H9 (cell line): Measurements from ENCODE around the gene GABRB2. TPM values are rescaled to one million over a fixed set of nuclear protein-coding genes. Genes with fewer than 3 reads are reported as not detected.

ENCODE experiments used
- DNase-seq: peaks from one replicate; pipeline ENCODE4 v3.0.0-alpha.2; 2017
- H2AFZ ChIP-seq: one replicate; pipeline ENCODE4 v1.6.1; 2013; ENCODE audit warnings: mild to moderate bottlenecking, low read length, control low read depth, moderate library complexity
- H2AK5ac ChIP-seq: 2 replicates; pipeline ENCODE4 v1.6.1; 2013; ENCODE audit warnings: low read length, control low read depth, mixed read lengths; ENCODE audit not compliant: insufficient read length
- H2BK120ac ChIP-seq: one replicate; pipeline ENCODE4 v1.6.1; 2013; ENCODE audit warnings: low read depth, mild to moderate bottlenecking, low read length, control low read depth, inconsistent platforms; ENCODE audit not compliant: poor library complexity, severe bottlenecking
- H2BK12ac ChIP-seq: 2 replicates; pipeline ENCODE4 v1.6.1; 2013; ENCODE audit warnings: low read length, control low read depth, mixed read lengths, low read depth; ENCODE audit not compliant: insufficient read length
- H2BK15ac ChIP-seq: 2 replicates; pipeline ENCODE4 v1.6.1; 2013; ENCODE audit warnings: low read depth, low read length, control low read depth
- H2BK20ac ChIP-seq: one replicate; pipeline ENCODE4 v1.6.1; 2013; ENCODE audit warnings: low read depth, mild to moderate bottlenecking, low read length, control low read depth, inconsistent platforms; ENCODE audit not compliant: poor library complexity, severe bottlenecking
- H2BK5ac ChIP-seq: 2 replicates; pipeline ENCODE4 v1.6.1; 2013; ENCODE audit warnings: low read length, control low read depth, mixed read lengths; ENCODE audit not compliant: insufficient read length
- H3K14ac ChIP-seq: 2 replicates; pipeline ENCODE4 v1.6.1; 2013; ENCODE audit warnings: low read length, control low read depth; ENCODE audit not compliant: insufficient read depth
- H3K18ac ChIP-seq: 2 replicates; pipeline ENCODE4 v1.6.1; 2013; ENCODE audit warnings: low read depth, mild to moderate bottlenecking, mixed read lengths, low read length, control low read depth; ENCODE audit not compliant: insufficient read length
- H3K23ac ChIP-seq: 2 replicates; pipeline ENCODE4 v1.6.1; 2013; ENCODE audit warnings: low read length, control low read depth, mixed read lengths, low read depth; ENCODE audit not compliant: insufficient read length
- H3K23me2 ChIP-seq: 2 replicates; pipeline ENCODE4 v1.6.1; 2013; ENCODE audit warnings: low read depth, mild to moderate bottlenecking, mixed read lengths, low read length, control low read depth; ENCODE audit not compliant: insufficient read length, poor library complexity, severe bottlenecking
- H3K27ac ChIP-seq: 2 replicates; pipeline ENCODE4 v1.5.1; 2013; ENCODE audit warnings: low read length, control low read depth, mixed read lengths, low read depth; ENCODE audit not compliant: insufficient read length
- H3K27me3 ChIP-seq: 2 replicates; pipeline ENCODE4 v1.6.1; 2013; ENCODE audit warnings: low read length, control low read depth, inconsistent platforms; ENCODE audit not compliant: insufficient read depth
- H3K4ac ChIP-seq: 2 replicates; pipeline ENCODE4 v1.6.1; 2013; ENCODE audit warnings: low read depth, mild to moderate bottlenecking, control low read depth, inconsistent platforms, low read length, moderate library complexity
- H3K4me1 ChIP-seq: 2 replicates; pipeline ENCODE4 v1.6.1; 2013; ENCODE audit warnings: low read length, control low read depth, inconsistent platforms; ENCODE audit not compliant: insufficient read depth
- H3K4me2 ChIP-seq: 2 replicates; pipeline ENCODE4 v1.6.1; 2013; ENCODE audit warnings: low read length, control low read depth, mixed read lengths; ENCODE audit not compliant: insufficient read length, insufficient read depth
- H3K56ac ChIP-seq: 2 replicates; pipeline ENCODE4 v1.6.1; 2013; ENCODE audit warnings: low read depth, mild to moderate bottlenecking, mixed read lengths, low read length, control low read depth; ENCODE audit not compliant: insufficient read length
- H3K79me1 ChIP-seq: 2 replicates; pipeline ENCODE4 v1.6.1; 2013; ENCODE audit warnings: low read depth, mild to moderate bottlenecking, moderate library complexity, low read length, control low read depth, inconsistent platforms; ENCODE audit not compliant: insufficient read depth, poor library complexity, severe bottlenecking
- H3K79me2 ChIP-seq: 2 replicates; pipeline ENCODE4 v1.6.1; 2013; ENCODE audit warnings: low read length, control low read depth, inconsistent platforms; ENCODE audit not compliant: insufficient read depth
- H3K9ac ChIP-seq: 2 replicates; pipeline ENCODE4 v1.6.1; 2013; ENCODE audit warnings: low read length, control low read depth, mixed read lengths; ENCODE audit not compliant: insufficient read length; ENCODE audit errors: extremely low read depth
- H3K9me3 ChIP-seq: one replicate; pipeline ENCODE4 v1.6.1; 2013; ENCODE audit warnings: low read depth, low read length, inconsistent platforms; ENCODE audit not compliant: control insufficient read depth
- H3T11ph ChIP-seq: one replicate; pipeline ENCODE4 v1.6.1; 2013; ENCODE audit warnings: mild to moderate bottlenecking, low read length, control low read depth, inconsistent platforms
- H4K20me1 ChIP-seq: one replicate; pipeline ENCODE4 v1.6.1; 2013; ENCODE audit not compliant: control insufficient read depth, insufficient read length, insufficient read depth
- H4K5ac ChIP-seq: 2 replicates; pipeline ENCODE4 v1.6.1; 2013; ENCODE audit warnings: low read depth, mild to moderate bottlenecking, mixed read lengths, low read length, control low read depth; ENCODE audit not compliant: insufficient read length
- H4K8ac ChIP-seq: replicated peaks from 2 replicates; pipeline ENCODE4 v1.6.1; 2013; ENCODE audit warnings: low read length, control low read depth, mixed read lengths, low read depth; ENCODE audit not compliant: insufficient read length
- H4K91ac ChIP-seq: 2 replicates; pipeline ENCODE4 v1.6.1; 2013; ENCODE audit warnings: low read depth, mild to moderate bottlenecking, moderate library complexity, mixed read lengths, low read length, control low read depth; ENCODE audit not compliant: insufficient read length
- H3K27ac Mint-ChIP-seq, 3 experiments: 2 replicates in 2 of 3; 3 replicates in 1 of 3; pipeline ENCODE4 v1.8.0; 2020 to 2021; ENCODE audit warnings: mixed read lengths in 3 of 3, mild to moderate bottlenecking in 1 of 3, moderate library complexity in 1 of 3
- H3K27me3 Mint-ChIP-seq: 2 replicates; pipeline ENCODE4 v1.8.0; 2021; ENCODE audit warnings: low read depth, mild to moderate bottlenecking, moderate library complexity, mixed read lengths
- H3K36me3 Mint-ChIP-seq, 3 experiments: 2 replicates in 2 of 3; 3 replicates in 1 of 3; pipeline ENCODE4 v1.8.0; 2020 to 2021; ENCODE audit warnings: low read depth in 3 of 3, mixed read lengths in 3 of 3; ENCODE audit not compliant: insufficient read depth in 1 of 3
- H3K4me1 Mint-ChIP-seq, 2 experiments: 2 replicates each; pipeline ENCODE4 v1.8.0; 2020; ENCODE audit warnings: mixed read lengths in 2 of 2
- H3K4me3 Mint-ChIP-seq, 2 experiments: 2 replicates in 1 of 2; 3 replicates in 1 of 2; pipeline ENCODE4 v1.8.0; 2020 to 2021; ENCODE audit warnings: mild to moderate bottlenecking in 2 of 2, mixed read lengths in 2 of 2, moderate library complexity in 1 of 2
- H3K9me3 Mint-ChIP-seq, 2 experiments: 2 replicates in 1 of 2; 3 replicates in 1 of 2; pipeline ENCODE4 v1.8.0; 2020; ENCODE audit warnings: mild to moderate bottlenecking in 2 of 2, mixed read lengths in 2 of 2, moderate library complexity in 1 of 2
- total RNA-seq: library from RNA; stranded (reverse); gene quantifications from 2 replicates; pipeline ENCODE4 v1.2.1, GENCODE V29; 2021
- TF ChIP-seq, protein P1 (sequence below): fragments of 200-600 bp; sonication (generic); conservative IDR thresholded peaks from 3 replicates; pipeline ENCODE4 v1.8.0; 2021; ENCODE audit warnings: antibody characterized with exemption, mild to moderate bottlenecking

GABRB2 gene
- total RNA-seq, 1 experiment from 2014 or later = 0.20 TPM

DNA sequence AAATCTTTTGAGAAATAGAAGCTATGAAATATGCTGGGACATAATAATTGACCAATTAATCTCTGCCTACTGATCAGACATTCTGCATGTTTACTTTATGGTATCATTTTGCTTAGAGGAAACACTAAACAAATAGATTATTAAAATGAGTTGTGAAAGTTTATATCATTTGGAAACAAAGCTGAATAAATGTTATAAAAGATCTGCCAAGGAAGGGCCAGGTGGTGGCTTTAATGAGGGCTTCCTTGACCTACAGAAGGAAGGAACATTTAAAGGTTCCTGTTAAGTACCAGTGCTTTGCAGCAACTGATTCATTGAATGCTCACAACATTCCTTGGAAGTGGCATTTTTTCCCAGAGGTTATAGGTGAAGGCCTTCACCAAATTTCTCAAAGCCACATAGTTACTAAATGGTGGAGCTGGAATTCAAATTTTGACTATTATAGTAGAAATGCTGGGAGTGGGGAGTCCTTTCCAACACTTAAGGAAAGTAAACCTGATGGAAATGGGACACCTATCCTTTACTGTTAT is 250.7 kb downstream of the GABRB2 start:
- Histone ChIP-seq H3K4ac (no peak overlapping the region), H2AFZ (no peak overlapping the region), H3K18ac (no peak overlapping the region), H4K20me1 (no peaks in the 10 kb centered on the region), H3K14ac (no peak overlapping the region), H2BK15ac (no peak overlapping the region), H3K79me1 (no peaks in the 10 kb centered on the region), H3K23me2 (no peaks in the 10 kb centered on the region), H3K4me1 (no peaks in the 10 kb centered on the region), H3K9ac (no peak overlapping the region), H4K5ac (no peak overlapping the region), H3K27me3 (no peaks in the 10 kb centered on the region), H3K27ac (no peak overlapping the region), H3K9me3 (no peaks in the 10 kb centered on the region), H2BK20ac (no peak overlapping the region), H4K8ac (no peak overlapping the region), H4K91ac (no peak overlapping the region), H2BK12ac (no peak overlapping the region), H2AK5ac (no peak overlapping the region), H3T11ph (no peak overlapping the region), H2BK120ac (no peak overlapping the region), H3K79me2 (no peaks in the 10 kb centered on the region), H3K4me2 (no peak overlapping the region), H2BK5ac (no peak overlapping the region), H3K56ac (no peak overlapping the region), H3K23ac (no peak overlapping the region)
- Mint-ChIP-seq H3K4me3 (no peak overlapping the region), H3K4me1 (no peaks in the 10 kb centered on the region), H3K36me3 (no peaks in the 10 kb centered on the region), H3K27me3 (no peaks in the 10 kb centered on the region), H3K27ac (no peak overlapping the region), H3K9me3 (peaks cover 0 to 6% of the 10 kb centered on the region in 2 experiments; a peak in 2 of 5 replicates)
- TF ChIP-seq, protein P1, sequence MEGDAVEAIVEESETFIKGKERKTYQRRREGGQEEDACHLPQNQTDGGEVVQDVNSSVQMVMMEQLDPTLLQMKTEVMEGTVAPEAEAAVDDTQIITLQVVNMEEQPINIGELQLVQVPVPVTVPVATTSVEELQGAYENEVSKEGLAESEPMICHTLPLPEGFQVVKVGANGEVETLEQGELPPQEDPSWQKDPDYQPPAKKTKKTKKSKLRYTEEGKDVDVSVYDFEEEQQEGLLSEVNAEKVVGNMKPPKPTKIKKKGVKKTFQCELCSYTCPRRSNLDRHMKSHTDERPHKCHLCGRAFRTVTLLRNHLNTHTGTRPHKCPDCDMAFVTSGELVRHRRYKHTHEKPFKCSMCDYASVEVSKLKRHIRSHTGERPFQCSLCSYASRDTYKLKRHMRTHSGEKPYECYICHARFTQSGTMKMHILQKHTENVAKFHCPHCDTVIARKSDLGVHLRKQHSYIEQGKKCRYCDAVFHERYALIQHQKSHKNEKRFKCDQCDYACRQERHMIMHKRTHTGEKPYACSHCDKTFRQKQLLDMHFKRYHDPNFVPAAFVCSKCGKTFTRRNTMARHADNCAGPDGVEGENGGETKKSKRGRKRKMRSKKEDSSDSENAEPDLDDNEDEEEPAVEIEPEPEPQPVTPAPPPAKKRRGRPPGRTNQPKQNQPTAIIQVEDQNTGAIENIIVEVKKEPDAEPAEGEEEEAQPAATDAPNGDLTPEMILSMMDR = no peak
- no peak for DNase-seq
